Natural killer cell (primary cell): ENCODE data around the gene C12orf50. TPM values are rescaled to one million over a fixed set of nuclear protein-coding genes. Genes with fewer than 3 reads are reported as not detected.

ENCODE experiments used
- ATAC-seq, 3 donors: fragments of 150-1000 bp in 2 of 3; fragments of 200-7000 bp in 1 of 3; cut with Tn5 transposase; 1 replicate in 1 of 3; 2 replicates in 2 of 3; pipeline ENCODE4 v1.10.0; 2021; ENCODE audit warnings: mild to moderate bottlenecking in 2 of 3, moderate library complexity in 2 of 3
- DNase-seq, 2 donors: peaks; one replicate each; pipeline versions ENCODE4 v3.0.0 to v3.0.0-alpha.2; 2013 to 2021; ENCODE audit warnings: mixed read lengths in 1 of 2
- H3K27ac ChIP-seq: one replicate; pipeline ENCODE4 v1.5.1; 2013; ENCODE audit warnings: mild to moderate bottlenecking, low read length
- H3K27me3 ChIP-seq: one replicate; pipeline ENCODE4 v1.6.1; 2013; ENCODE audit warnings: low read length; ENCODE audit not compliant: control insufficient read depth, insufficient read depth
- H3K36me3 ChIP-seq: one replicate; pipeline ENCODE4 v1.6.1; 2013; ENCODE audit warnings: low read length; ENCODE audit not compliant: control insufficient read depth, insufficient read depth
- H3K4me1 ChIP-seq: one replicate; pipeline ENCODE4 v1.6.1; 2013; ENCODE audit warnings: low read length; ENCODE audit not compliant: control insufficient read depth, insufficient read depth
- H3K4me3 ChIP-seq: one replicate; pipeline ENCODE4 v1.5.1; 2013; ENCODE audit warnings: low read length
- H3K9me3 ChIP-seq: one replicate; pipeline ENCODE4 v1.6.1; 2013; ENCODE audit warnings: low read length; ENCODE audit not compliant: control insufficient read depth, insufficient read depth
- H3K27ac Mint-ChIP-seq, 2 donors: one replicate each; pipeline ENCODE4 v1.8.0; 2022; ENCODE audit warnings: mild to moderate bottlenecking in 2 of 2, mixed read lengths in 2 of 2, moderate library complexity in 1 of 2
- H3K27me3 Mint-ChIP-seq, 2 donors: one replicate each; pipeline ENCODE4 v1.8.0; 2022; ENCODE audit warnings: low read depth in 2 of 2, mixed read lengths in 2 of 2
- H3K36me3 Mint-ChIP-seq: one replicate; pipeline ENCODE4 v1.8.0; 2022; ENCODE audit warnings: mixed read lengths
- H3K4me1 Mint-ChIP-seq, 2 donors: one replicate each; pipeline ENCODE4 v1.8.0; 2022; ENCODE audit warnings: mixed read lengths in 2 of 2
- H3K4me3 Mint-ChIP-seq: one replicate; pipeline ENCODE4 v1.8.0; 2022; ENCODE audit warnings: mild to moderate bottlenecking, moderate library complexity, mixed read lengths
- H3K9me3 Mint-ChIP-seq, 2 donors: one replicate each; pipeline ENCODE4 v1.8.0; 2022; ENCODE audit warnings: mixed read lengths in 2 of 2
- CTCF ChIP-seq: fragments of 200-600 bp; IDR thresholded peaks from one replicate; pipeline ENCODE4 v1.8.0; 2022; ENCODE audit warnings: antibody characterized with exemption
- WGBS: methylation state at CpG from one replicate; pipeline ENCODE4 v1.1.7; 2013; ENCODE audit warnings: missing lambda C conversion rate; ENCODE audit not compliant: insufficient coverage; 5-methylcytosine and 5-hydroxymethylcytosine counted together
- intact Hi-C: fragments of 100-400 bp; cut with micrococcal nuclease; formaldehyde crosslinking; loops from one replicate; pipeline ENCODE4 v1.14.2; 2022
- total RNA-seq, 4 donors: library from RNA; stranded (reverse); fragments of 120-200 nt in 1 of 4; gene quantifications; one replicate each; pipeline versions ENCODE4 v1.2.3 to v1.2.4, GENCODE V29; 2013 to 2022

Gene C12orf50
- total RNA-seq, 3 donors from 2014 or later (not counting 1 experiment from before 2014, with no cell fraction given) = 0.18 TPM; not detected in 2

GRCh38 chr12:88062474-88062873 is 33.3 kb upstream of the C12orf50 start:
- peak in 1 of 3 donors; percentile 24 for ATAC-seq
- intact Hi-C loops = no loop called here
- H3K4me3 ChIP-seq = no peak overlapping the region
- DNase-seq = no peak
- no peak for TF ChIP-seq CTCF
- 25% methylated on average over 1 of the region's 1 CpG for WGBS
- peaks cover 32% of the 10 kb centered on the region for H3K36me3 ChIP-seq
- Mint-ChIP-seq H3K36me3 (peaks cover 17% of the 10 kb centered on the region), H3K9me3 (no peaks in the 10 kb centered on the region), H3K27me3 (no peaks in the 10 kb centered on the region), H3K4me1 (peaks cover 4 to 13% of the 10 kb centered on the region in 2 donors), H3K27ac (no peak overlapping the region), H3K4me3 (no peak overlapping the region)
- no peaks in the 10 kb centered on the region for H3K9me3 ChIP-seq
- H3K27ac ChIP-seq = no peak overlapping the region
- no peaks in the 10 kb centered on the region for H3K27me3 ChIP-seq
- no peaks in the 10 kb centered on the region for H3K4me1 ChIP-seq

- H3K27ac Mint-ChIP-seq = no peak overlapping the region
- Histone ChIP-seq H3K36me3 (peaks cover 41% of the 10 kb centered on the region), H3K4me3 (no peak overlapping the region), H3K9me3 (no peaks in the 10 kb centered on the region), H3K4me1 (no peaks in the 10 kb centered on the region), H3K27ac (no peak overlapping the region), H3K27me3 (no peaks in the 10 kb centered on the region)
- no peak for DNase-seq
- TF ChIP-seq CTCF = no peak
- WGBS = no CpG with 5 or more reads among the region's 1 CpG
- H3K27me3 Mint-ChIP-seq = no peaks in the 10 kb centered on the region
- H3K36me3 Mint-ChIP-seq = peaks cover 28% of the 10 kb centered on the region
- intact Hi-C loops = no loop called here
- H3K9me3 Mint-ChIP-seq = no peaks in the 10 kb centered on the region
- peaks cover 4 to 13% of the 10 kb centered on the region in 2 donors for H3K4me1 Mint-ChIP-seq
- no peak for ATAC-seq
- no peak overlapping the region for H3K4me3 Mint-ChIP-seq
Observed at GRCh38 chr12:88058719-88059077, 29.5 kb upstream of the C12orf50 start.

GRCh38 chr12:88057994-88058718 is 29.0 kb upstream of the C12orf50 start:
- Histone ChIP-seq H3K36me3 (peaks cover 44% of the 10 kb centered on the region), H3K9me3 (no peaks in the 10 kb centered on the region), H3K4me3 (no peak overlapping the region), H3K27ac (no peak overlapping the region), H3K27me3 (no peaks in the 10 kb centered on the region), H3K4me1 (no peaks in the 10 kb centered on the region)
- 96% methylated on average over 4 of the region's 4 CpGs for WGBS
- no peaks in the 10 kb centered on the region for H3K27me3 Mint-ChIP-seq
- ATAC-seq = no peak
- no peak for DNase-seq
- intact Hi-C loops = no loop called here
- no peak for TF ChIP-seq CTCF
- no peak overlapping the region for H3K27ac Mint-ChIP-seq
- peaks cover 30% of the 10 kb centered on the region for H3K36me3 Mint-ChIP-seq
- no peaks in the 10 kb centered on the region for H3K9me3 Mint-ChIP-seq
- H3K4me3 Mint-ChIP-seq = no peak overlapping the region
- H3K4me1 Mint-ChIP-seq = peaks cover 4 to 7% of the 10 kb centered on the region in 2 donors

GRCh38 chr12:88056571-88056970 is 27.4 kb upstream of the C12orf50 start:
- H3K27ac ChIP-seq = no peak overlapping the region
- Mint-ChIP-seq H3K36me3 (peaks cover 36% of the 10 kb centered on the region), H3K9me3 (no peaks in the 10 kb centered on the region), H3K27me3 (no peaks in the 10 kb centered on the region), H3K4me1 (no peaks in the 10 kb centered on the region), H3K27ac (no peak overlapping the region), H3K4me3 (no peak overlapping the region)
- DNase-seq (no peak), ATAC-seq (no peak)
- TF ChIP-seq CTCF = no peak
- no peak overlapping the region for H3K4me3 ChIP-seq
- intact Hi-C loops = no loop called here
- H3K9me3 ChIP-seq = no peaks in the 10 kb centered on the region
- H3K4me1 ChIP-seq = no peaks in the 10 kb centered on the region
- no peaks in the 10 kb centered on the region for H3K27me3 ChIP-seq
- H3K36me3 ChIP-seq = peaks cover 52% of the 10 kb centered on the region
- WGBS = 100% methylated on average over 1 of the region's 2 CpGs
